K562 (cell line): ENCODE results near the gene MTPN. TPM values are rescaled to one million over a fixed set of nuclear protein-coding genes. Genes with fewer than 3 reads are reported as not detected.

Experiments
- CCNT2 ChIP-seq: IDR thresholded peaks from 2 replicates; pipeline ENCODE4 v1.6.1; 2011; ENCODE audit warnings: borderline replicate concordance, low read depth, mild to moderate bottlenecking, moderate library complexity, mixed read lengths, low read length; ENCODE audit not compliant: insufficient read length; ENCODE audit errors: extremely low read depth
- EP400 ChIP-seq: fragments of 450-650 bp; IDR thresholded peaks from 2 replicates; pipeline ENCODE4 v1.6.1; 2017; ENCODE audit warnings: antibody characterized with exemption, mild to moderate bottlenecking, moderate library complexity
- KLF6 ChIP-seq: fragments of 250-450 bp; sonication (Bioruptor Pico); IDR thresholded peaks from 2 replicates; pipeline ENCODE4 v1.4.0; 2020; ENCODE audit warnings: mild to moderate bottlenecking, moderate library complexity, borderline replicate concordance
- LEF1 ChIP-seq: fragments of 450-650 bp; IDR thresholded peaks from 2 replicates; pipeline ENCODE4 v1.6.1; 2016; ENCODE audit warnings: mild to moderate bottlenecking
- MED1 ChIP-seq: sonication (generic); formaldehyde crosslinking; IDR thresholded peaks from 2 replicates; pipeline ENCODE4 v1.8.1; 2023; ENCODE audit warnings: missing genetic modification reagents, borderline replicate concordance
- NFIC ChIP-seq: fragments of 450-650 bp; IDR thresholded peaks from 2 replicates; pipeline ENCODE4 v1.6.1; 2017; ENCODE audit warnings: mild to moderate bottlenecking, inconsistent platforms
- NONO ChIP-seq, 2 experiments: fragments of 200-400 bp in 1 of 2; fragments of 450-650 bp in 1 of 2; formaldehyde crosslinking in 1 of 2; IDR thresholded peaks; 2 replicates each; pipeline ENCODE4 v1.6.1; 2017; ENCODE audit warnings: low read depth in 2 of 2, mild to moderate bottlenecking in 2 of 2, moderate library complexity in 2 of 2, low read length in 1 of 2
- PRPF4 ChIP-seq: fragments of 200-400 bp; formaldehyde crosslinking; IDR thresholded peaks from one replicate; pipeline ENCODE4 v1.6.1; 2017; ENCODE audit warnings: low read length, low read depth, mild to moderate bottlenecking; ENCODE audit not compliant: insufficient read depth, poor library complexity, severe bottlenecking
- ZFPM2 ChIP-seq: fragments of 250-450 bp; sonication (Bioruptor Pico); IDR thresholded peaks from 2 replicates; pipeline ENCODE4 v1.5.1; 2022; ENCODE audit warnings: mild to moderate bottlenecking
- polyA plus RNA-seq, 8 experiments: library from polyadenylated mRNA; depleted of rRNA in 4 of 8; stranded (reverse) in 5 of 8; unstranded in 3 of 8; fragments of >200 nt; fragmentation: Nextera tagmentation in 2 of 8; fragmentation: Illumina TruSeq in 1 of 8; extraction: Ambion mirVana in 2 of 8; extraction: Trizol in 1 of 8; gene quantifications; 2 replicates each; pipeline versions ENCODE4 v1.2.1 to v1.2.3, GENCODE V29; 2011 to 2014; ENCODE audit warnings: inconsistent platforms in 1 of 8, missing spikeins in 1 of 8
- total RNA-seq, 7 experiments: library from RNA; depleted of rRNA in 6 of 7; stranded (reverse); fragments of >200 nt in 6 of 7; fragmentation: Illumina TruSeq in 2 of 7; extraction: Trizol in 2 of 7; gene quantifications; 2 replicates each; pipeline versions ENCODE4 v1.2.1 to v1.2.3, GENCODE V29; 2011 to 2021; ENCODE audit warnings: low replicate concordance in 1 of 7
- TF ChIP-seq, protein P1 (sequence below): fragments of 250-450 bp; sonication (Bioruptor Pico); IDR thresholded peaks from 2 replicates; pipeline ENCODE4 v1.5.0; 2021; ENCODE audit warnings: mild to moderate bottlenecking, borderline replicate concordance
- TF ChIP-seq, protein P2 (sequence below): IDR thresholded peaks from 2 replicates; pipeline ENCODE4 v1.6.1; 2014; ENCODE audit warnings: antibody characterized with exemption

The MTPN gene
- total and polyA plus RNA-seq, 9 of the 15 experiments (the other 6 are each of a cell fraction or from before 2014, with no cell fraction given): 68.5 to 261 (median 156) TPM

DNA sequence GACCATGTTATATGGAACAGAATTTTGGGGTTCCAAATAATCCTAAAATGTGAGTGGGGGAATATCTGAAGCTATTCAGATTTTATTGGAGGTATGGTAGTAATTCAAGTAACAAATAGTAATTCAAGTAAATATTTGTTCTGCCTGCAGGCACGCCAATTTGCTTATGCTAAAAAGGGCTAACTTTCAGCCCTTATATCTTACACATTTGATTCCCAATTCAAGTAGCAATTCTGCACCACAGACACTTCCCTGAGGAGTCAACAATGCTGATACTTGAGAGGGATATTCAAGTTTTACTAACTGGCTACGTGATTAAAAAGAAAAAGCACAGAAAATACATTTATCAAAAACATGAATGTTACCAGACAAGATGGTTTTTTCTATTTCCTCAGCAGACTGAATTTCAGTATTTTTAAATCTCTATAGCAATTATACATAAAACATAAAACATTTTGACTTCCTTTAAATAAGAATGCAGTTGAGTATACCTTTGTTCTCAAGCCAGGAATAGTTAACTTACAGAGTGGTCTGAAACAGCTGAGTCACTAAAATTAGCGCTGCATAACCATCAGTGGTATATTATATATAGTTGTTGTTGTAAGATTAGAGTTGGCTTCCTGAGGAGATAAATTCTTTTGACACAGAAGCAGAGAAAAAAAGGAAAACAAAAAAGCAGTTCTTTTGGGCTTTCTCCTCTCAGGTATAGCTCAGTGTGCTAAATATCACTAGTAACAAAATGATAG lies 33.9 kb downstream of the MTPN start (continued):
- TF ChIP-seq, protein P1, sequence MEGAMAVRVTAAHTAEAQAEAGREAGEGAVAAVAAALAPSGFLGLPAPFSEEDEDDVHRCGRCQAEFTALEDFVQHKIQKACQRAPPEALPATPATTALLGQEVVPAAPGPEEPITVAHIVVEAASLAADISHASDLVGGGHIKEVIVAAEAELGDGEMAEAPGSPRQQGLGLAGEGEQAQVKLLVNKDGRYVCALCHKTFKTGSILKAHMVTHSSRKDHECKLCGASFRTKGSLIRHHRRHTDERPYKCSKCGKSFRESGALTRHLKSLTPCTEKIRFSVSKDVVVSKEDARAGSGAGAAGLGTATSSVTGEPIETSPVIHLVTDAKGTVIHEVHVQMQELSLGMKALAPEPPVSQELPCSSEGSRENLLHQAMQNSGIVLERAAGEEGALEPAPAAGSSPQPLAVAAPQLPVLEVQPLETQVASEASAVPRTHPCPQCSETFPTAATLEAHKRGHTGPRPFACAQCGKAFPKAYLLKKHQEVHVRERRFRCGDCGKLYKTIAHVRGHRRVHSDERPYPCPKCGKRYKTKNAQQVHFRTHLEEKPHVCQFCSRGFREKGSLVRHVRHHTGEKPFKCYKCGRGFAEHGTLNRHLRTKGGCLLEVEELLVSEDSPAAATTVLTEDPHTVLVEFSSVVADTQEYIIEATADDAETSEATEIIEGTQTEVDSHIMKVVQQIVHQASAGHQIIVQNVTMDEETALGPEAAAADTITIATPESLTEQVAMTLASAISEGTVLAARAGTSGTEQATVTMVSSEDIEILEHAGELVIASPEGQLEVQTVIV (CRISPR knock-in tag): no peak
- TF ChIP-seq NONO (IDR thresholded peaks at IDR 0.05; ENCODE audit: low read depth in 2 of 2, low read length in 1 of 2) (no peak), KLF6 (CRISPR knock-in tag) (no peak), EP400 (peak; percentile 53), PRPF4 (no peak), MED1 (CRISPR knock-in tag) (no peak), ZFPM2 (CRISPR knock-in tag) (no peak), LEF1 (peak; percentile 90), CCNT2 (peak; percentile 61), NFIC (peak; percentile 54; the same call in 1 of the 2 replicates)
- TF ChIP-seq, protein P2, sequence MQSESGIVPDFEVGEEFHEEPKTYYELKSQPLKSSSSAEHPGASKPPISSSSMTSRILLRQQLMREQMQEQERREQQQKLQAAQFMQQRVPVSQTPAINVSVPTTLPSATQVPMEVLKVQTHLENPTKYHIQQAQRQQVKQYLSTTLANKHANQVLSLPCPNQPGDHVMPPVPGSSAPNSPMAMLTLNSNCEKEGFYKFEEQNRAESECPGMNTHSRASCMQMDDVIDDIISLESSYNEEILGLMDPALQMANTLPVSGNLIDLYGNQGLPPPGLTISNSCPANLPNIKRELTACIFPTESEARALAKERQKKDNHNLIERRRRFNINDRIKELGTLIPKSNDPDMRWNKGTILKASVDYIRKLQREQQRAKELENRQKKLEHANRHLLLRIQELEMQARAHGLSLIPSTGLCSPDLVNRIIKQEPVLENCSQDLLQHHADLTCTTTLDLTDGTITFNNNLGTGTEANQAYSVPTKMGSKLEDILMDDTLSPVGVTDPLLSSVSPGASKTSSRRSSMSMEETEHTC: no peak
